Cardiac muscle cell (in vitro differentiated cells and primary cell): ENCODE data around the gene NFATC3. TPM values are rescaled to one million over a fixed set of nuclear protein-coding genes. Genes with fewer than 3 reads are reported as not detected.

Experiments
- DNase-seq, 2 donors: peaks; one replicate each; pipeline versions ENCODE4 v3.0.0 to v3.0.0-alpha.2; 2010 to 2017; ENCODE audit warnings: low read depth in 1 of 2, low spot score in 1 of 2
- H3K27ac ChIP-seq: fragments of 200-600 bp; sonication (generic); 2 replicates; pipeline ENCODE4 v1.5.1; 2016
- H3K27me3 ChIP-seq: fragments of 200-600 bp; sonication (generic); 2 replicates; pipeline ENCODE4 v1.6.0; 2016; ENCODE audit warnings: control low read depth
- H3K36me3 ChIP-seq: fragments of 200-600 bp; sonication (generic); 2 replicates; pipeline ENCODE4 v1.5.1; 2016; ENCODE audit warnings: control low read depth
- H3K4me1 ChIP-seq: fragments of 200-600 bp; sonication (generic); 2 replicates; pipeline ENCODE4 v1.8.1; 2017; ENCODE audit warnings: low read depth, mild to moderate bottlenecking, mixed run types
- H3K4me3 ChIP-seq: fragments of 200-600 bp; sonication (generic); 2 replicates; pipeline ENCODE4 v1.5.1; 2016; ENCODE audit warnings: mild to moderate bottlenecking
- H3K9me3 ChIP-seq: fragments of 200-600 bp; sonication (generic); 2 replicates; pipeline ENCODE4 v1.5.1; 2017; ENCODE audit warnings: low read depth, mild to moderate bottlenecking, control low read depth
- CTCF ChIP-seq: IDR thresholded peaks from 2 replicates; pipeline ENCODE4 v1.5.1; 2012; ENCODE audit warnings: low read depth, mild to moderate bottlenecking, low read length
- polyA plus RNA-seq: library from polyadenylated mRNA; unstranded; fragments of >200 nt; fragmentation: Nextera tagmentation; extraction: Ambion mirVana; gene quantifications from 2 replicates; pipeline ENCODE4 v1.2.1, GENCODE V29; 2016
- total RNA-seq: library from RNA; depleted of rRNA; stranded (reverse); fragments of >200 nt; gene quantifications from 2 replicates; pipeline ENCODE4 v1.2.3, GENCODE V29; 2016

NFATC3 gene
- total and polyA plus RNA-seq, 2 experiments from 2014 or later, result 13.6 to 26.2 TPM

- H3K27me3 ChIP-seq, result no peaks in the 10 kb centered on the region
Measured at GRCh38 chr16:68255712-68256111, 170.5 kb downstream of the NFATC3 start.

GRCh38 chr16:68257251-68257905 lies 172.2 kb downstream of the NFATC3 start:
- no peak overlapping the region for H3K27ac ChIP-seq
- DNase-seq, result no peak
- peaks cover 3% of the 10 kb centered on the region for H3K4me1 ChIP-seq
- H3K36me3 ChIP-seq, result no peaks in the 10 kb centered on the region
- no peaks in the 10 kb centered on the region for H3K9me3 ChIP-seq
- TF ChIP-seq CTCF, result no peak
- H3K27me3 ChIP-seq, result no peaks in the 10 kb centered on the region
- no peak overlapping the region for H3K4me3 ChIP-seq

More at GRCh38 chr16:68255712-68256111, 170.5 kb downstream of the NFATC3 start:
- Histone ChIP-seq H3K9me3 (no peaks in the 10 kb centered on the region), H3K4me3 (no peak overlapping the region), H3K36me3 (no peaks in the 10 kb centered on the region), H3K4me1 (peaks cover 16% of the 10 kb centered on the region), H3K27ac (no peak overlapping the region)
- no peak for TF ChIP-seq CTCF
- no peak for DNase-seq

DNA sequence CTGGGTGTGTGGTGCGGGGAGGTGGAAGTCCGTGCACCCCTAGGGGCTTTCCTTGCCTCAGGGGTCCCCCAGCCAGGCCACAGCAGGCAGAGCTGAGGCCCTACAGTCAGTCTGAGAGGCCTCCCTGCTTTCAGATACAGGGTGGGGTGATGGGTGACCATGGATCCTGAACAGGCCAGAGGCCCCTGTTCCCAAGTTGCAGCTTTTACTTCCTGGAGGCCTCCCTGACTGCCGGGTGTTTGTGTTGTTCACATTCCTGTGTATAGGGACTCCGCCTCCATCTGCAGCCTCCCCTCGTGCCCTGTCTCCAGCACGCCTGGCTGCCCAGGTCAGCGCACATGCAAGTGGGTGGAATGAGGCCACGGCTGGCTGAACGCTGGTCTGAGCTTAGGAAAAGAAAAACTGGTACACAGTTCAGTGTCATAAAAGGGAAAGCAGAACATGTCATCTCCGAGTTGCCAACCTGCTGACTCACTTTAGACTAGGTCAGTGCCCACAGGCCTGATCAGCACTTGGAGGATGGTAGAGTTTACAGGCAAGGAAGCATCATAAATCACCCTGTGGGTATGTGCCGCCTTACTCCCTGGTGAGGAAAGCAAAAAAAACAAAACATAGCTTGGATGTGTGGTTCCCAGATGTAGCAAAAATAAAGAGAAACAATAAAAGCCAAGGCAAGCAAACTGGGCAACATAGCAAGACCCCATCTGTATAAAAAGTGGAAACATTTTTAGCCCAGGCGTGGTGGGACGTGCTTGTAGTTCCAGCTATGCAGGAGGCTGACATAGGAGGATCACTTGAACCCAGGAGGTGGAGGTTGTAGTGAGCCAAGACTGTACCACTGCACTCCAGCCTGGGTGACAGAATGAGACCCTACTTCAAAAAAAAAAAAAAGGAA lies 173.0 kb downstream of the NFATC3 start:
- no peak for DNase-seq
- H3K4me1 ChIP-seq, result no peaks in the 10 kb centered on the region
- no peaks in the 10 kb centered on the region for H3K36me3 ChIP-seq
- H3K4me3 ChIP-seq, result no peak overlapping the region
- no peaks in the 10 kb centered on the region for H3K27me3 ChIP-seq
- TF ChIP-seq CTCF, result no peak
- no peak overlapping the region for H3K27ac ChIP-seq
- no peaks in the 10 kb centered on the region for H3K9me3 ChIP-seq

DNA sequence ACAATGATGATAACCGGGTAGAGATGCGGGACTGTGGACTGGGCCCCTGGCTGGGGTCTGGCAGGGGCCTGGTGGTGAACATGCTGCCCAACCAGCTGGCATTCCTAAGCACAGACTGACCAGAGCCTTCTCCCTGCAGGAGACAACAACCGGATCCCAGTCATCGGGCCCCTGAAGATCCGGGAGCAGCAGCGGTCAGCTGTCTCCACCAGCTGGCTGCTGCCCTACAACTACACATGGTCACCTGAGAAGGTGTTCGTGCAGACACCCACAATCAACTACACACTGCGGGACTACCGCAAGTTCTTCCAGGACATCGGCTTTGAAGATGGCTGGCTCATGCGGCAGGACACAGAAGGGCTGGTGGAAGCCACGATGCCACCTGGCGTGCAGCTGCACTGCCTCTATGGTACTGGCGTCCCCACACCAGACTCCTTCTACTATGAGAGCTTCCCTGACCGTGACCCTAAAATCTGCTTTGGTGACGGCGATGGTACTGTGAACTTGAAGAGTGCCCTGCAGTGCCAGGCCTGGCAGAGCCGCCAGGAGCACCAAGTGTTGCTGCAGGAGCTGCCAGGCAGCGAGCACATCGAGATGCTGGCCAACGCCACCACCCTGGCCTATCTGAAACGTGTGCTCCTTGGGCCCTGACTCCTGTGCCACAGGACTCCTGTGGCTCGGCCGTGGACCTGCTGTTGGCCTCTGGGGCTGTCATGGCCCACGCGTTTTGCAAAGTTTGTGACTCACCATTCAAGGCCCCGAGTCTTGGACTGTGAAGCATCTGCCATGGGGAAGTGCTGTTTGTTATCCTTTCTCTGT lies 174.0 kb downstream of the NFATC3 start:
- Histone ChIP-seq H3K36me3 (no peaks in the 10 kb centered on the region), H3K27me3 (no peaks in the 10 kb centered on the region), H3K4me1 (no peaks in the 10 kb centered on the region), H3K4me3 (no peak overlapping the region), H3K9me3 (no peaks in the 10 kb centered on the region), H3K27ac (no peak overlapping the region)
- DNase-seq, result no peak
- no peak for TF ChIP-seq CTCF

- H3K27ac ChIP-seq, result peak overlapping the region; percentile 77
- peaks cover 9% of the 10 kb centered on the region for H3K4me1 ChIP-seq
- no peaks in the 10 kb centered on the region for H3K9me3 ChIP-seq
- H3K27me3 ChIP-seq, result no peaks in the 10 kb centered on the region
- TF ChIP-seq CTCF, result no peak
- H3K36me3 ChIP-seq, result no peaks in the 10 kb centered on the region
- peak overlapping the region; percentile 93 for H3K4me3 ChIP-seq
- no peak for DNase-seq
Measured at GRCh38 chr16:68263559-68264127, 178.5 kb downstream of the NFATC3 start.
